ENCODE results near the gene SOX5.

DNA sequence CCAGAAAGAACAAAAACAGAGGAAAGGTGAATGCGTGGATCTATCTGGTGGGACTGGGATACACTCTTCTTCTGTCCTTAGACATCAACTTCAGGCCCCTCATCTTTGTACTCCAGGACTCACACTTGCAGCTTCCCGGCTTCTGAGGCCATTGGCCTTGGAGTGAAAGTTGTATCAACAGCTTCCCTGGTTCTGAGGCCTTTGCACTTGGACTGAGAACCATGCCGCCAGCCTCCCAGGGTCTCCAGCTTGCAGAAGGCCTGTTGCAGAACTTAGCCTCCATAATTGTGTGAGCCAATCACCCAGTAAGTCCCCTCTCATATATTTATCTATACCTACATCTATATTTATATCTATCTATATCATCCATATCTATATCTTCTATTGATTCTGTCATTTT lies 218.4 kb downstream of the SOX5 start:
- no peak for TF ChIP-seq POLR2A (IDR thresholded peaks at IDR 0.05)
- no peak for TF ChIP-seq CTCF (IDR thresholded peaks at IDR 0.05)
